Endodermal cell (in vitro differentiated cells): ENCODE measurements around the gene GCK. TPM values are rescaled to one million over a fixed set of nuclear protein-coding genes. Genes with fewer than 3 reads are reported as not detected.
"Not testable (repeated sequence)": the region's sequence is repeated elsewhere in the genome, so short reads cannot be mapped to it uniquely, and the experiment has no call there.

Source experiments
- DNase-seq: peaks from one replicate; pipeline ENCODE4 v3.0.0-alpha.2; 2017
- H3K27ac ChIP-seq: 2 replicates; pipeline ENCODE4 v1.5.1; 2013; ENCODE audit warnings: mild to moderate bottlenecking, low read depth, low read length, moderate library complexity
- H3K27me3 ChIP-seq: 2 replicates; pipeline ENCODE4 v1.6.1; 2013; ENCODE audit warnings: mild to moderate bottlenecking, low read length, moderate library complexity; ENCODE audit not compliant: insufficient read depth, control insufficient read depth, poor library complexity, severe bottlenecking
- H3K36me3 ChIP-seq: 2 replicates; pipeline ENCODE4 v1.7.0; 2013; ENCODE audit warnings: mild to moderate bottlenecking, low read length, moderate library complexity; ENCODE audit not compliant: control insufficient read depth, insufficient read depth
- H3K4me1 ChIP-seq: one replicate; pipeline ENCODE4 v1.7.0; 2013; ENCODE audit warnings: low read length; ENCODE audit not compliant: control insufficient read depth, insufficient read depth
- H3K4me3 ChIP-seq: 2 replicates; pipeline ENCODE4 v1.5.1; 2013; ENCODE audit warnings: mild to moderate bottlenecking, low read length, moderate library complexity
- H3K9ac ChIP-seq: 2 replicates; pipeline ENCODE4 v1.6.1; 2013; ENCODE audit warnings: mild to moderate bottlenecking, low read length, moderate library complexity; ENCODE audit not compliant: poor library complexity, severe bottlenecking; ENCODE audit errors: extremely low read depth
- H3K9me3 ChIP-seq: 2 replicates; pipeline ENCODE4 v1.6.1; 2013; ENCODE audit warnings: mild to moderate bottlenecking, low read length, moderate library complexity; ENCODE audit not compliant: control insufficient read depth
- H3K27ac Mint-ChIP-seq: 2 replicates; pipeline ENCODE4 v1.8.0; 2020; ENCODE audit warnings: mixed read lengths
- H3K27me3 Mint-ChIP-seq: 2 replicates; pipeline ENCODE4 v1.8.0; 2021; ENCODE audit warnings: mild to moderate bottlenecking, mixed read lengths; ENCODE audit not compliant: insufficient read depth
- H3K36me3 Mint-ChIP-seq: 2 replicates; pipeline ENCODE4 v1.8.0; 2020; ENCODE audit warnings: low read depth, mixed read lengths
- H3K4me1 Mint-ChIP-seq: 2 replicates; pipeline ENCODE4 v1.8.0; 2020; ENCODE audit warnings: mixed read lengths
- H3K4me3 Mint-ChIP-seq: 2 replicates; pipeline ENCODE4 v1.8.0; 2020; ENCODE audit warnings: mild to moderate bottlenecking, moderate library complexity, mixed read lengths
- H3K9me3 Mint-ChIP-seq: 2 replicates; pipeline ENCODE4 v1.8.0; 2020; ENCODE audit warnings: mild to moderate bottlenecking, mixed read lengths
- CTCF ChIP-seq: fragments of 200-600 bp; sonication (generic); conservative IDR thresholded peaks from 2 replicates; pipeline ENCODE4 v1.5.0; 2021; ENCODE audit warnings: antibody characterized with exemption, mild to moderate bottlenecking
- WGBS, 2 experiments: methylation state at CpG; one replicate each; pipeline versions ENCODE4 v1.1.5 to v1.1.7; 2013; ENCODE audit warnings: missing lambda C conversion rate in 2 of 2, mixed read lengths in 1 of 2; ENCODE audit not compliant: insufficient coverage in 1 of 2, insufficient read length in 1 of 2; 5-methylcytosine and 5-hydroxymethylcytosine counted together
- total RNA-seq, 2 donors: library from RNA; stranded (reverse); fragmentation: NEBNext Ultra II Directional in 1 of 2; extraction: Animal tissue kit (Norgen Biotek cat#: 25700) in 1 of 2; gene quantifications; 2 replicates in 1 of 2; 3 replicates in 1 of 2; pipeline ENCODE4 v1.2.1, GENCODE V29; 2021

Gene GCK
- total RNA-seq, 2 donors from 2014 or later: 0.29 to 0.48 TPM

- no peaks in the 10 kb centered on the region for H3K36me3 ChIP-seq
- peaks cover 6% of the 10 kb centered on the region for H3K4me1 ChIP-seq
- Mint-ChIP-seq H3K27me3 (peaks cover 48% of the 10 kb centered on the region), H3K4me1 (peaks cover 14% of the 10 kb centered on the region), H3K27ac (no peak overlapping the region), H3K9me3 (peaks cover 13% of the 10 kb centered on the region), H3K4me3 (no peak overlapping the region), H3K36me3 (peaks cover under 1% of the 10 kb centered on the region)
- no peak for TF ChIP-seq CTCF
- H3K27me3 ChIP-seq: no peaks in the 10 kb centered on the region
- H3K4me3 ChIP-seq: no peak overlapping the region
- no peak overlapping the region for H3K9ac ChIP-seq
- H3K27ac ChIP-seq: no peak overlapping the region
- H3K9me3 ChIP-seq: peaks cover 11% of the 10 kb centered on the region
- DNase-seq: no peak
Measured at GRCh38 chr7:44127161-44127560, 62.1 kb downstream of the GCK start.

- not testable (repeated sequence) for H3K4me1 ChIP-seq, H3K4me1 Mint-ChIP-seq, H3K27ac ChIP-seq, H3K4me3 ChIP-seq, H3K36me3 Mint-ChIP-seq, H3K27ac Mint-ChIP-seq, DNase-seq, H3K4me3 Mint-ChIP-seq, H3K36me3 ChIP-seq, H3K9ac ChIP-seq, H3K27me3 ChIP-seq
- Mint-ChIP-seq H3K9me3 (peaks cover 13% of the 10 kb centered on the region), H3K27me3 (peaks cover 48% of the 10 kb centered on the region)
- H3K9me3 ChIP-seq: peaks cover 11% of the 10 kb centered on the region
- WGBS, 2 experiments: 91% methylated on average over 3 to 4 of the region's 4 CpGs
Measured at GRCh38 chr7:44126574-44126973, 62.7 kb downstream of the GCK start.

GRCh38 chr7:44124822-44125202 is 64.4 kb downstream of the GCK start:
- no peak overlapping the region for H3K4me3 ChIP-seq
- no peak for DNase-seq
- Mint-ChIP-seq H3K9me3 (peaks cover 13% of the 10 kb centered on the region), H3K27ac (no peak overlapping the region), H3K4me1 (peaks cover 5% of the 10 kb centered on the region), H3K4me3 (no peak overlapping the region), H3K27me3 (peaks cover 40% of the 10 kb centered on the region), H3K36me3 (peaks cover 19% of the 10 kb centered on the region)
- H3K9ac ChIP-seq: no peak overlapping the region
- no peaks in the 10 kb centered on the region for H3K4me1 ChIP-seq
- 93 to 100% methylated on average over 3 to 6 of the region's 6 CpGs for WGBS, 2 experiments
- no peak overlapping the region for H3K27ac ChIP-seq
- H3K27me3 ChIP-seq: no peaks in the 10 kb centered on the region
- no peak for TF ChIP-seq CTCF
- peaks cover 11% of the 10 kb centered on the region for H3K9me3 ChIP-seq
- H3K36me3 ChIP-seq: peaks cover 21% of the 10 kb centered on the region
